ENCODE data around the gene CEP63.

Gene CEP63

DNA sequence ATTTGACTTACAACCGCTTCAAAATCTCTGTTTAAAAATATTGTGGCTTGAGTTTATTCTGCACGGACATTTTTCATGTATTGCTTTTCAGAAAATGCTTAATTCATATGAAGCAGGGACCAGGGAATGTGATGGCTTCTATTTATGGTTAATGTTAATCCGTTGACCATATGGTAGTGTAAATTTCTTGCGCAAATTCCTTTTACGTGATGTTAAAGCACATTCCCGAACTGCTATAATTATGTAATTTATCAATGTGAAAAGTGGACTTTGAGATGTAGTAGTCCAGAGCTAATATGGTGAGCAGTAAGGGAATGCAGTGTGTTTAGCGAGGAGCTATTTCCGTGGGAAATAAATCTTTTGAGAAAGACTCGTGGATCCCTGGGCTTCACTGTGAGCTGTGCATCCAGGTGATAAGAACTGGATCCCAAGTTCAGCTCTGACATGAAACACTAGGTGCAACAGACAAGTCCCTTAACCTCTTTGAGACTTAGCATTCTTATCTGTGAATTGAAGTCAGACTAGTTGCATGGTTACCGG lies 27.4 kb upstream of the CEP63 start:
- no peak for DNase-seq (ENCODE audit: low read depth)
- no peak overlapping the region for H3K4me3 ChIP-seq (ENCODE audit: low read length)
- TF ChIP-seq, protein P1, sequence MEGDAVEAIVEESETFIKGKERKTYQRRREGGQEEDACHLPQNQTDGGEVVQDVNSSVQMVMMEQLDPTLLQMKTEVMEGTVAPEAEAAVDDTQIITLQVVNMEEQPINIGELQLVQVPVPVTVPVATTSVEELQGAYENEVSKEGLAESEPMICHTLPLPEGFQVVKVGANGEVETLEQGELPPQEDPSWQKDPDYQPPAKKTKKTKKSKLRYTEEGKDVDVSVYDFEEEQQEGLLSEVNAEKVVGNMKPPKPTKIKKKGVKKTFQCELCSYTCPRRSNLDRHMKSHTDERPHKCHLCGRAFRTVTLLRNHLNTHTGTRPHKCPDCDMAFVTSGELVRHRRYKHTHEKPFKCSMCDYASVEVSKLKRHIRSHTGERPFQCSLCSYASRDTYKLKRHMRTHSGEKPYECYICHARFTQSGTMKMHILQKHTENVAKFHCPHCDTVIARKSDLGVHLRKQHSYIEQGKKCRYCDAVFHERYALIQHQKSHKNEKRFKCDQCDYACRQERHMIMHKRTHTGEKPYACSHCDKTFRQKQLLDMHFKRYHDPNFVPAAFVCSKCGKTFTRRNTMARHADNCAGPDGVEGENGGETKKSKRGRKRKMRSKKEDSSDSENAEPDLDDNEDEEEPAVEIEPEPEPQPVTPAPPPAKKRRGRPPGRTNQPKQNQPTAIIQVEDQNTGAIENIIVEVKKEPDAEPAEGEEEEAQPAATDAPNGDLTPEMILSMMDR (conservative IDR thresholded peaks at IDR 0.05; ENCODE audit: low read length) = no peak

DNA sequence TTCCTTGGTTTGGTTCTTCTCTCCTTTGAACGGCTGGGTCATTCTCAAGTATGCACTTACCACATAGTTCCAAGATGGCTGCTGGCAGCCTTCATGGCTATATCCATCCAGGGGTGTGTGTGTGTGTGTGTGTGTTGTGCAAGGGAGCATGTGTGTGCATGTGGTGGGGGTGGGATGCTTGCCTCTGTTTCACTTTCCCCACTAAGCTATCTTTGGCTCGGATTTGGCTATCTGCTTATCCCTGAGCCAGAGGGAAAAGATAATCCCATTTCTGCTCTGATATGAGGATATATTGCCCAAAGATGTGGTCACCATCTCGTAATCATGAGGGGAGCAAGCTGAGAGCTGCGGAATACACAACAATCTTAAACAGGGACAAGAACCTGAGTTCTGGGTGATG lies 26.3 kb upstream of the CEP63 start:
- TF ChIP-seq, protein P1 (conservative IDR thresholded peaks at IDR 0.05; ENCODE audit: low read length) = no peak
- DNase-seq (ENCODE audit: low read depth) = no peak
- H3K4me3 ChIP-seq (ENCODE audit: low read length) = no peak overlapping the region

DNA sequence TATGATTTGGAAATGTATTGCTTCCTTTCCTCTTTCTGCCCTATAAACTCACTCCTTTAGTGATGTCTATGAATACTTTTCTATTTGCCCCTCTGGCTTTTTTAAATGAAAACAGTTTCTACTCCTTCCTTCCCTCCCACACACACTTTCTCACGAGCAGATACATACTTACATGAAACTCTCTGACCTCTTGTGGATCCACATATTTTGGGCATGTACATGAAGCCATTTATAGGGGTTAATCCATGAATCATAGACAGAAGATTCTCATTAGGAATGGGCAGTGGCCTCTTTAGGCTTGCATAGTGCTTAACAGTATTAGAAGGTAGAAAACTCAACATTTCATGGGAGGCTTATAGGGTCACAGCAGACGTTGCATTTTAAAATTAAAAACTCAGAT lies 24.9 kb upstream of the CEP63 start:
- no peak overlapping the region for H3K4me3 ChIP-seq (ENCODE audit: low read length)
- peak; percentile 98 for DNase-seq (ENCODE audit: low read depth)
- TF ChIP-seq, protein P1 (conservative IDR thresholded peaks at IDR 0.05; ENCODE audit: low read length) = no peak

DNA sequence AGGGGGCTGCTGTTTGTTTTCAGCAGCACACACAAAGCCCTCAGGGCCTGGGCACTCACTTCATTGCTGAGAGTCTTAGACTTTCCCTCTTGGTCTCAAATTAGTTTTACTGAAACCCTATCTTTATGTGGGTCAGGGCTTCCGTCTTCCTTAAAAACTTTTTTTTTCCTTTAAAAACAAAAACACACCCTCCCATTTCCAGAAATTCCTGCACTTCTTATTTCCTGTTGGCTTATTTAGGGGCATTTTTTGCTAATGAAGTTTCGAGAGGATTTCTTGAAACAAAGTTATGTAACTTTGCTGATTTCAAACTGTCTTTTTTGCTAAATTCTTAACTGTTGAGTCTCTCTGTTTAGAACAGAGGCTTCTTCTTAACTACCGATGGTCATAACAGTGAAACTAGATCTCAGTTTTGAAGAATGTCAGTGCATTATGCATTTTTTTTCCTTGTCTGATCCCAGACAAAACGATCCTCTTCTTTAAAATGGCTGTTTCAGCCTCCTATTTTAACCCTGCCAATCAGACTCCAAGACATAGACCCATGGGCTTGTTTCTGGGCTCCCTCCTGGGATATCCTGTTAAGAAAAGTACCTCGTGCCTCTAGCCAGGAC lies 23.4 kb upstream of the CEP63 start:
- TF ChIP-seq, protein P1 (conservative IDR thresholded peaks at IDR 0.05; ENCODE audit: low read length) = no peak
- H3K4me3 ChIP-seq (ENCODE audit: low read length) = peak overlapping the region; percentile 36
- DNase-seq (ENCODE audit: low read depth) = peak; percentile 96

DNA sequence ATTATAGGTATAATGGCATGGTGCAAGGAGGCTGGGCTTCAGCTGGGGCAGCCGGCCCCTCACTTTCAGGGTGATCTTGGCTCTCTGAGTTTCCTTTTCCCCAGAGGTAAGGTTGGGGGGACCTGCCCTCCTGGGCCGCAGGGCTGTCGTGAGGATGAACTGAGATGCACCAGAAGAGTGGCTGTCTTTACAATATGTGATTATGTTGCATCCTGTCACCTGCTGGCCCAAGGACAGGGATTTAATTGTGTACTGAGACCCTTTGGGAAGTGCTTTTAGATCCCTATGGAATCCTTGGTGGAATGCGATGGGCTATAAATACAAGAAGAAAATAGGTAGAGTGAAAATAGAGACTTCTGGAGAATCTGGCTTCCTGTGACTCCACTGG lies 22.2 kb upstream of the CEP63 start:
- H3K4me3 ChIP-seq (ENCODE audit: low read length) = peak overlapping the region; percentile 32
- no peak for DNase-seq (ENCODE audit: low read depth)
- TF ChIP-seq, protein P1 (conservative IDR thresholded peaks at IDR 0.05; ENCODE audit: low read length) = no peak

DNA sequence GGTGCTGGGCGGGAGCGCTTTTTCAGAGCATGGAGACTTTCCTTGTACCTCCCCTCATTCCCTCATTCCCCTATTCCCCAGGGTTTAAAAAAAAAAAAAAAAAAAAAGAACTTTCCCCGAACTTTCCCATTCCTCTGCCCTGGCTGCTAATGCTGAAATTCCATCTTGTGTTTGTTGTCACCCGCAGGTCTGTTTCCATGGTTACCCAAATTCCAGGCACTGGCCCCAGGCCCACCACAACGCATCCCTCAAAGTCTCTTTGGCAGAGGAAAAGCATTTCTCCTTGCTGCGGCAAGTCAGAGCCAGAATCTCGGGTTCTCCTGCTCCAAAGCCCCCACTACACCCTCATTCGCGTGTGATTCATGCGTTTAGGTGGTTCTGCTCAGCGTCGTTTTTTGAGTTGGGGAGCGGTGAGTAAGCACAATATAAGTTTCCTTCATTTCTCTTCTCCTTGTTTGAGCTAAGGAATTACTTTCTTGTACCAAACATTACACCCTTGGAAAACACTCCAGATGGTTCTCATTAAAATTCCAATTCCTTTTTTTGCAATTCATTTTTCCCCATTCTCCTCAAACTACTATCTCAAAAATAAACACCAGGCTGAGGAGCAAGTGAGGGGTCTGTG lies 21.7 kb upstream of the CEP63 start:
- peak; percentile 100 for DNase-seq (ENCODE audit: low read depth)
- peak overlapping the region; percentile 32 for H3K4me3 ChIP-seq (ENCODE audit: low read length)
- TF ChIP-seq, protein P1 (conservative IDR thresholded peaks at IDR 0.05; ENCODE audit: low read length) = no peak
